A549 (cell line): ENCODE results near the gene SLC6A18.

Experiments used
- EP300 ChIP-seq, 2 experiments: fragments of >200 bp; sonication (Bioruptor Twin); formaldehyde crosslinking; IDR thresholded peaks; 2 replicates in 1 of 2; 3 replicates in 1 of 2; pipeline ENCODE4 v1.6.1; 2016 to 2017
- FOSL2 ChIP-seq, 2 experiments: fragments of 450-650 bp in 1 of 2; fragments of >200 bp in 1 of 2; sonication (Bioruptor Twin) in 1 of 2; formaldehyde crosslinking; IDR thresholded peaks; 2 replicates each; pipeline versions ENCODE4 v1.5.0 to v1.6.1; 2016 to 2020; ENCODE audit warnings: mild to moderate bottlenecking in 1 of 2, moderate library complexity in 1 of 2
- HDAC2 ChIP-seq: fragments of 200-600 bp; sonication (generic); IDR thresholded peaks from 2 replicates; pipeline ENCODE4 v1.6.1; 2016
- HMGXB4 ChIP-seq: fragments of 250-450 bp; sonication (Bioruptor Pico); IDR thresholded peaks from 2 replicates; pipeline ENCODE4 v1.5.0; 2021; ENCODE audit warnings: mild to moderate bottlenecking, moderate library complexity, borderline replicate concordance
- KDM1A ChIP-seq: fragments of 200-600 bp; sonication (generic); IDR thresholded peaks from 2 replicates; pipeline ENCODE4 v1.6.1; 2016; ENCODE audit warnings: low read depth, mild to moderate bottlenecking
- NFE2L2 ChIP-seq: fragments of 150-350 bp; conservative IDR thresholded peaks from 2 replicates; pipeline ENCODE4 v1.6.1; 2014; ENCODE audit warnings: low read length
- POLR2AphosphoS2 ChIP-seq: conservative IDR thresholded peaks from 2 replicates; pipeline ENCODE4 v1.6.1; 2012; ENCODE audit warnings: low read length, improper control_type of control experiment, inconsistent platforms
- ZFP36 ChIP-seq: fragments of 450-650 bp; IDR thresholded peaks from 2 replicates; pipeline ENCODE4 v1.6.1; 2014; ENCODE audit warnings: borderline replicate concordance; ENCODE audit not compliant: partially characterized antibody
- TF ChIP-seq, protein P1 (sequence below): fragments of >200 bp; sonication (Bioruptor Twin); formaldehyde crosslinking; IDR thresholded peaks from 3 replicates; pipeline ENCODE4 v1.5.1; 2016
- TF ChIP-seq, protein P2 (sequence below): fragments of 200-600 bp; sonication (generic); IDR thresholded peaks from 2 replicates; pipeline ENCODE4 v1.6.1; 2016; ENCODE audit warnings: antibody characterized with exemption, mild to moderate bottlenecking, moderate library complexity
- TF ChIP-seq, protein P3 (sequence below): IDR thresholded peaks from 2 replicates; pipeline ENCODE4 v1.6.1; 2012

- TF ChIP-seq, protein P1, sequence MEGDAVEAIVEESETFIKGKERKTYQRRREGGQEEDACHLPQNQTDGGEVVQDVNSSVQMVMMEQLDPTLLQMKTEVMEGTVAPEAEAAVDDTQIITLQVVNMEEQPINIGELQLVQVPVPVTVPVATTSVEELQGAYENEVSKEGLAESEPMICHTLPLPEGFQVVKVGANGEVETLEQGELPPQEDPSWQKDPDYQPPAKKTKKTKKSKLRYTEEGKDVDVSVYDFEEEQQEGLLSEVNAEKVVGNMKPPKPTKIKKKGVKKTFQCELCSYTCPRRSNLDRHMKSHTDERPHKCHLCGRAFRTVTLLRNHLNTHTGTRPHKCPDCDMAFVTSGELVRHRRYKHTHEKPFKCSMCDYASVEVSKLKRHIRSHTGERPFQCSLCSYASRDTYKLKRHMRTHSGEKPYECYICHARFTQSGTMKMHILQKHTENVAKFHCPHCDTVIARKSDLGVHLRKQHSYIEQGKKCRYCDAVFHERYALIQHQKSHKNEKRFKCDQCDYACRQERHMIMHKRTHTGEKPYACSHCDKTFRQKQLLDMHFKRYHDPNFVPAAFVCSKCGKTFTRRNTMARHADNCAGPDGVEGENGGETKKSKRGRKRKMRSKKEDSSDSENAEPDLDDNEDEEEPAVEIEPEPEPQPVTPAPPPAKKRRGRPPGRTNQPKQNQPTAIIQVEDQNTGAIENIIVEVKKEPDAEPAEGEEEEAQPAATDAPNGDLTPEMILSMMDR = no peak
- TF ChIP-seq EP300 (IDR thresholded peaks at IDR 0.05) (no peak), NFE2L2 (no peak), HDAC2 (no peak), POLR2AphosphoS2 (no peak), HMGXB4 (CRISPR knock-in tag) (no peak), FOSL2 (IDR thresholded peaks at IDR 0.05) (no peak), FOSL2 (CRISPR knock-in tag; IDR thresholded peaks at IDR 0.05) (no peak), ZFP36 (no peak), KDM1A (no peak)
- TF ChIP-seq, protein P2, sequence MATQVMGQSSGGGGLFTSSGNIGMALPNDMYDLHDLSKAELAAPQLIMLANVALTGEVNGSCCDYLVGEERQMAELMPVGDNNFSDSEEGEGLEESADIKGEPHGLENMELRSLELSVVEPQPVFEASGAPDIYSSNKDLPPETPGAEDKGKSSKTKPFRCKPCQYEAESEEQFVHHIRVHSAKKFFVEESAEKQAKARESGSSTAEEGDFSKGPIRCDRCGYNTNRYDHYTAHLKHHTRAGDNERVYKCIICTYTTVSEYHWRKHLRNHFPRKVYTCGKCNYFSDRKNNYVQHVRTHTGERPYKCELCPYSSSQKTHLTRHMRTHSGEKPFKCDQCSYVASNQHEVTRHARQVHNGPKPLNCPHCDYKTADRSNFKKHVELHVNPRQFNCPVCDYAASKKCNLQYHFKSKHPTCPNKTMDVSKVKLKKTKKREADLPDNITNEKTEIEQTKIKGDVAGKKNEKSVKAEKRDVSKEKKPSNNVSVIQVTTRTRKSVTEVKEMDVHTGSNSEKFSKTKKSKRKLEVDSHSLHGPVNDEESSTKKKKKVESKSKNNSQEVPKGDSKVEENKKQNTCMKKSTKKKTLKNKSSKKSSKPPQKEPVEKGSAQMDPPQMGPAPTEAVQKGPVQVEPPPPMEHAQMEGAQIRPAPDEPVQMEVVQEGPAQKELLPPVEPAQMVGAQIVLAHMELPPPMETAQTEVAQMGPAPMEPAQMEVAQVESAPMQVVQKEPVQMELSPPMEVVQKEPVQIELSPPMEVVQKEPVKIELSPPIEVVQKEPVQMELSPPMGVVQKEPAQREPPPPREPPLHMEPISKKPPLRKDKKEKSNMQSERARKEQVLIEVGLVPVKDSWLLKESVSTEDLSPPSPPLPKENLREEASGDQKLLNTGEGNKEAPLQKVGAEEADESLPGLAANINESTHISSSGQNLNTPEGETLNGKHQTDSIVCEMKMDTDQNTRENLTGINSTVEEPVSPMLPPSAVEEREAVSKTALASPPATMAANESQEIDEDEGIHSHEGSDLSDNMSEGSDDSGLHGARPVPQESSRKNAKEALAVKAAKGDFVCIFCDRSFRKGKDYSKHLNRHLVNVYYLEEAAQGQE = no peak
- TF ChIP-seq, protein P3, sequence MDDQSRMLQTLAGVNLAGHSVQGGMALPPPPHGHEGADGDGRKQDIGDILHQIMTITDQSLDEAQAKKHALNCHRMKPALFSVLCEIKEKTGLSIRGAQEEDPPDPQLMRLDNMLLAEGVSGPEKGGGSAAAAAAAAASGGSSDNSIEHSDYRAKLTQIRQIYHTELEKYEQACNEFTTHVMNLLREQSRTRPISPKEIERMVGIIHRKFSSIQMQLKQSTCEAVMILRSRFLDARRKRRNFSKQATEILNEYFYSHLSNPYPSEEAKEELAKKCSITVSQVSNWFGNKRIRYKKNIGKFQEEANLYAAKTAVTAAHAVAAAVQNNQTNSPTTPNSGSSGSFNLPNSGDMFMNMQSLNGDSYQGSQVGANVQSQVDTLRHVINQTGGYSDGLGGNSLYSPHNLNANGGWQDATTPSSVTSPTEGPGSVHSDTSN = no peak
Measured at GRCh38 chr5:1181451-1182359, 43.5 kb upstream of the SLC6A18 start.
